MM.1S (cell line): ENCODE results near the gene OPRM1.

Experiments used
- EZH2 ChIP-seq: fragments of 300-600 bp; sonication (generic); optimal IDR thresholded peaks from 2 replicates; pipeline ENCODE3; 2017; ENCODE audit warnings: low read depth, mild to moderate bottlenecking, antibody characterized with exemption, low read length, mixed read lengths
- TF ChIP-seq, protein P1 (sequence below): fragments of 300-600 bp; sonication (generic); IDR thresholded peaks from 2 replicates; pipeline ENCODE4 v1.5.1; 2016; ENCODE audit warnings: antibody characterized with exemption, low read length, mixed read lengths

DNA sequence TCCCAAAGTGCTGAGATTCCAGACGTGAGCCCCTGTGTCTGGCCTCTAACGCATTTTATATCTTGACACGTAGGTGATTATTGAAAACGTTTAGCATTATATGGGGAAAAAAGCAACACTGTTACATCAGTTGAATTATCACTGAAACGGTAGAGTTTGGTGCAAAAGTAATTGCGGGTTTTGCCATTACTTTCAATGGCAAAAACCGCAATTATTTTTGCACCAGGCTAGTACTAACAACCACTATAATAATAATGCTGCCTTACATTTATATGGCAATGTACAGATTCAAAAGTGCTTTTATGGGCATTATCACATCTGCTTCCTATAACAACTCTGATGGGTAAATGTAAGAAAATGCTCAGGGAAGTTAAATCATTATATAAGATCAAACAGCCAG, 57.3 kb downstream of the OPRM1 start:
- TF ChIP-seq, protein P1, sequence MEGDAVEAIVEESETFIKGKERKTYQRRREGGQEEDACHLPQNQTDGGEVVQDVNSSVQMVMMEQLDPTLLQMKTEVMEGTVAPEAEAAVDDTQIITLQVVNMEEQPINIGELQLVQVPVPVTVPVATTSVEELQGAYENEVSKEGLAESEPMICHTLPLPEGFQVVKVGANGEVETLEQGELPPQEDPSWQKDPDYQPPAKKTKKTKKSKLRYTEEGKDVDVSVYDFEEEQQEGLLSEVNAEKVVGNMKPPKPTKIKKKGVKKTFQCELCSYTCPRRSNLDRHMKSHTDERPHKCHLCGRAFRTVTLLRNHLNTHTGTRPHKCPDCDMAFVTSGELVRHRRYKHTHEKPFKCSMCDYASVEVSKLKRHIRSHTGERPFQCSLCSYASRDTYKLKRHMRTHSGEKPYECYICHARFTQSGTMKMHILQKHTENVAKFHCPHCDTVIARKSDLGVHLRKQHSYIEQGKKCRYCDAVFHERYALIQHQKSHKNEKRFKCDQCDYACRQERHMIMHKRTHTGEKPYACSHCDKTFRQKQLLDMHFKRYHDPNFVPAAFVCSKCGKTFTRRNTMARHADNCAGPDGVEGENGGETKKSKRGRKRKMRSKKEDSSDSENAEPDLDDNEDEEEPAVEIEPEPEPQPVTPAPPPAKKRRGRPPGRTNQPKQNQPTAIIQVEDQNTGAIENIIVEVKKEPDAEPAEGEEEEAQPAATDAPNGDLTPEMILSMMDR: no peak
- no peak for TF ChIP-seq EZH2
